HEK293 (cell line): ENCODE measurements around the gene PTPRN2.

Experiments used
- ZBTB7A ChIP-seq: fragments of 450-650 bp; formaldehyde crosslinking; IDR thresholded peaks from 2 replicates; pipeline ENCODE4 v1.5.1; 2016; ENCODE audit warnings: low read depth, missing biosample characterization, missing genetic modification characterization
- ZEB2 ChIP-seq: fragments of 450-650 bp; formaldehyde crosslinking; IDR thresholded peaks from 2 replicates; pipeline ENCODE4 v1.5.1; 2016; ENCODE audit warnings: missing biosample characterization, missing genetic modification characterization
- TF ChIP-seq, protein P1 (sequence below): fragments of 450-650 bp; formaldehyde crosslinking; IDR thresholded peaks from 2 replicates; pipeline ENCODE4 v1.5.1; 2016; ENCODE audit warnings: missing biosample characterization, missing genetic modification characterization

DNA sequence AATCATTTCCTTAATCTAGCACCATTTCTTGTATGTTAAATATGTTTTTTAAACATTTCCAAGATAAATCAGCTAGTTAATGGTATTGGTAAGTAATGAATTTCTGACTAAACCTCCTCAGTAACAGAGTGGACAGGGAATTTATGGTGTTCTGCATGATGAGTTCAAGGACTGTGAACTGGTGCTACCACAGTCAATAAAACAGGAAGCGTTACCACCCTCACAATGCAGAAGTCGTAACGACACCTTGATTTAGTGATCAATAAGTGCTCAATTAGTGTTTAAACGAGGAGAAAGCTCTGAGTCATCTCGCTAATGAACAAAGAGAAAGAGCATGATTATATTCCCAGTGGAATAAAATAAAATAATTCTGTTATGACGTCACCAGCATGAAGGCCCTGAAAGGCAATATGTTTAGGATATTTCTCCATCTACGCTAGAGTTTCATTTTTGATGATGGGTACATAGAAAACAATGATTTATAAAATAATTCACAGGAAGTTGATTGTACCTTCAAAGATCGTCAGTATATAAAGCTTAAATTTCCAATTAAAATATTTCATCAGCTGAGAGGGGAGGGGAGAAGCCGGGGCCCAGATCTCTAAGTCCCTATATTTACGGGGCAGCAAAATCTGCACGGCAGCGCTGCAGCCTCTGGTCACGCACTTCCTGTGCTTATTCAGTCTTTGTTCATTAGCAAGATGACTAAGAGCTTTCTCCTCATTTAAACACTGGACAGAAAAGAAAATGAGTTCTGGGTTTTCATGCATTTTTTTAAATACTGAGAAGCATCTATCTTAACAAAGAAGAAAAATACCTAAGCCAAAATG, 400.5 kb downstream of the PTPRN2 start:
- no peak for TF ChIP-seq ZBTB7A (tag by site-specific recombination)
- TF ChIP-seq, protein P1, sequence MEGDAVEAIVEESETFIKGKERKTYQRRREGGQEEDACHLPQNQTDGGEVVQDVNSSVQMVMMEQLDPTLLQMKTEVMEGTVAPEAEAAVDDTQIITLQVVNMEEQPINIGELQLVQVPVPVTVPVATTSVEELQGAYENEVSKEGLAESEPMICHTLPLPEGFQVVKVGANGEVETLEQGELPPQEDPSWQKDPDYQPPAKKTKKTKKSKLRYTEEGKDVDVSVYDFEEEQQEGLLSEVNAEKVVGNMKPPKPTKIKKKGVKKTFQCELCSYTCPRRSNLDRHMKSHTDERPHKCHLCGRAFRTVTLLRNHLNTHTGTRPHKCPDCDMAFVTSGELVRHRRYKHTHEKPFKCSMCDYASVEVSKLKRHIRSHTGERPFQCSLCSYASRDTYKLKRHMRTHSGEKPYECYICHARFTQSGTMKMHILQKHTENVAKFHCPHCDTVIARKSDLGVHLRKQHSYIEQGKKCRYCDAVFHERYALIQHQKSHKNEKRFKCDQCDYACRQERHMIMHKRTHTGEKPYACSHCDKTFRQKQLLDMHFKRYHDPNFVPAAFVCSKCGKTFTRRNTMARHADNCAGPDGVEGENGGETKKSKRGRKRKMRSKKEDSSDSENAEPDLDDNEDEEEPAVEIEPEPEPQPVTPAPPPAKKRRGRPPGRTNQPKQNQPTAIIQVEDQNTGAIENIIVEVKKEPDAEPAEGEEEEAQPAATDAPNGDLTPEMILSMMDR (tag by site-specific recombination): no peak
- TF ChIP-seq ZEB2 (tag by site-specific recombination): no peak
